IPS DF 4.7 (cell line): ENCODE measurements around the gene ADH7.
"Not testable (repeated sequence)": the region's sequence is repeated elsewhere in the genome, so short reads cannot be mapped to it uniquely, and the experiment has no call there.

ENCODE experiments used
- DNase-seq: peaks from one replicate; pipeline ENCODE4 v3.0.0-alpha.2; 2013; ENCODE audit warnings: low spot score; ENCODE audit errors: extremely low read depth

ADH7 gene

DNA sequence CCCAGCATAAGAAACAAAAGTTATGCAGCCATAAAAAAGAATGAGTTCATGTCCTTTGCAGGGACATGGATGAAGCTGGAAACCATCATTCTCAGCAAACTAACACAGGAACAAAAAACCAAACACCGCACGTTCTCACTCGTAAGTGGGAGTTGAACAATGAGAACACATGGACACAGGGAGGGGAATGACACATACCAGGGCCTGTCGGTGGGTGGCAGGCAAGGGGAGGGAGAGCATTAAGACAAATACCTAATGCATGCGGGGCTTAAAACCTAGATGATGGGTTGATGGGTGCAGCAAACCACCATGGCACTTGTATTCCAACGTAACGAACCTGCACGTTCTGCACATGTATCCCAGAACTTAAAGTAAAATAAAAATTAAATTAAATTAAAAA is 19.4 kb downstream of the ADH7 start:
- not testable (repeated sequence) for DNase-seq

DNA sequence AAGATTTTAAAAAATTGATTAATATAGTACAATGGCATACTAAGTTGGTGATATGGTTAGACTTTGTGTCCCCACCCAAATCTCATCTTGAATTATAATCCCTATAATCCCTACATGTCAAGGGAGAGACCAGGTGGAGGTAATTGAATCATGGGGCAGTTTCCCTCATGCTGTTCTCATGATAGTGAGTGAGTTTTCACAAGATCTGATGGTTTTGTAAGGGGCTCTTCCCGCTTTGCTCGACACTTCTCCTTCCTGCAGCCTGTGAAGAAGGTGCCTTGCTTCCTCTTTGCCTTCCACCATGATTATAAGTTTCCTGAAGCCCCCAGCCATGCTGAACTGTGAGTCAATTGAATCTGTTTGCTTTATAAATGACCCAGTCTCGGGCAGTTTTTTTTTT is 20.2 kb downstream of the ADH7 start:
- DNase-seq: not testable (repeated sequence)

GRCh38 chr4:99414401-99414800 is 20.7 kb downstream of the ADH7 start:
- no peak for DNase-seq

- DNase-seq: no peak
Observed at GRCh38 chr4:99413140-99413539, 22.0 kb downstream of the ADH7 start.

GRCh38 chr4:99411041-99411440 is 24.1 kb downstream of the ADH7 start:
- DNase-seq: no peak

DNA sequence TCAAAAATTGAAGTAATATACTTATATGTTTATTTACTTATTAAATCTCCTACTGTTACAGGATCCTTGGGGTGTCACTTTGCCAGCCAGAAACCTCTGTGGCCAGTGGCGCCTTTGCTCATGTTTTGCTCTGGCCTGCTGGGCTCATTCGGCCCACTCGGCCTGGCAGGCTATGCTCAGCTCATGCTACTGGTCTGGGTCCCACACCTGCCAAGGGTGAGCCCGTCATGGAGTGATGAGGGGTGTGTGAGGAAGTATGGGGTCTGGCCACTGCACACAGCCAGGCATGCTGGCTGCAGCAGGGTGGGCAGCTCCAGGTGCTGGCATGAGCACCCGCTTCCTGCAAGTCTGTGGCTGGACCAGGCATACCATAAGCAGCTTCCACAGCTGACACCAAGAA is 25.1 kb downstream of the ADH7 start:
- DNase-seq: no peak

- DNase-seq: no peak
Observed at GRCh38 chr4:99408346-99408745, 26.8 kb downstream of the ADH7 start.

- DNase-seq: peak; percentile 58
Observed at GRCh38 chr4:99405433-99406115, 29.6 kb downstream of the ADH7 start.

- no peak for DNase-seq
Observed at GRCh38 chr4:99404595-99405287, 30.4 kb downstream of the ADH7 start.

DNA sequence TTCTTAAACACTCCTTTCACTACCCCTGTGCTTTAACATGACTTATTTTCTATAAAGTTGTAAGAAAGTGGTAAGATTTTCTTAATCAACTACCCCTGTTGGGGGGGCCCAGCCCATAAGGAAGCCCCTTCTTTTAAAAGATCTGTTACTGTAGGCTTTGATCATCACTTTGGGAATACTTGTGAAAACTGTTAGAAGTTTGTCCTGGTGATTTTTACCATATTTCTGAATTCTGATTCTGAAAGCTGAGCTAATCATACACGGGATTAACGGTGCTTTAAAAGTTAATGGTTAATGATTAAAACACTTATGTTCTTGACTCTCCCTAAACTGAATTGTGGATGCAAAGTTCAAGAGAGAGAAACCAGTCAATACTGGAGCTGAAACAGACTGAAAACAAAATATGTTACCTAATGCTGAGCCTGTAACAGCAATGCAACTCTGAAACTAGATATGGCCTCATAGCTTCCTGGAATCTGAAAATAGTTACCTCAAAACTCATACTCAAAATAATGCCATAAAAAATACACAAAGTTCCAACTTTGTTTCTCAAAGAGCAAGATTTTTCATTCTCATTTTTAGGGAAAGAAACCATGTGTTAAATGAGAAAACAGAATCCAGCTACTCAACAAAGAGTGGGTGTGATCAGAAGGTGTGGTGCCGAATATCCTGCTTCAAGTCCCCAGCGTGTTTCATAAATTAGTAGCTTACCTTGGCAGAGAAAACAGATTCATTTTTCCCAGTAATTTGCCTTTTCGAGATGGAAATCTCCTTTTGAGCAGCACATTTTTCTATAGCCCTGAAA is 31.6 kb downstream of the ADH7 start:
- DNase-seq: no peak

GRCh38 chr4:99402765-99403164 is 32.4 kb downstream of the ADH7 start:
- DNase-seq: no peak

GRCh38 chr4:99400831-99401230 is 34.3 kb downstream of the ADH7 start:
- no peak for DNase-seq

- DNase-seq: no peak
Observed at GRCh38 chr4:99399017-99399416, 36.1 kb downstream of the ADH7 start.

DNA sequence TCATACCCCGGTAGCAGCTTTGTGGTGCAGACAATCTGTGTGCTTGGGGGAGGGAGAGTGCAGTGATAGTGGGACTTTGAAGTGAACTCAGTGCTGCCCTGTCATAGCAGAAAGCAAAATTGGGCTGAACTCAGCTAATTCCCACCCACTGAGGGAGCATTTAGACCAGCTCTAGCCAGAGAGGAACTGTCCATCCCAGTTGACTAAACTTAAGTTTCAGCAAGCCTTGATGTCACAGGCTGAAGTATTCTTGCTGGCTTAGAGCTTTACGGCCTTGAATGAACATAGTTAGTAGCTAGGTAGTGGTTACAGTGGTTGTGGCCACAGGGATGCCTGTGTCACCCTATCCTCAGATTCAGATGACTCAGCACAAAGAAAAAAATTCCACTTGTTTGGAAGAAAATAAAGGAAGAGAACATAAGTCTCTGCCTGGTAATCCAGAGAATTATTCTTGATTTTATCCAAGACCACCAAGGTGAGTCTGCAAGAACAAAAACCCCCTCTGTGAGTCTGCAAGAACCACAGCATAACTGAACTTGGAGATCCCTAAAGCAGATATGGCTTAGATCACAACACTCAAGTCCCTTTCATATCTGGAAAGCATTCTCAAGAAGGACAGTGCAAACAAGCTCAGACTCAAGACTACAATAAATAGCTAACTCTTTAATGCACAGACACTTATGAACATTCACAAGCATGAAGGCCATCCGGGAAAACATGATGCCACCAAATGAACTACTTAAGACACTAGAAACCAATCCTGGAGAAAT is 39.4 kb downstream of the ADH7 start:
- no peak for DNase-seq

DNA sequence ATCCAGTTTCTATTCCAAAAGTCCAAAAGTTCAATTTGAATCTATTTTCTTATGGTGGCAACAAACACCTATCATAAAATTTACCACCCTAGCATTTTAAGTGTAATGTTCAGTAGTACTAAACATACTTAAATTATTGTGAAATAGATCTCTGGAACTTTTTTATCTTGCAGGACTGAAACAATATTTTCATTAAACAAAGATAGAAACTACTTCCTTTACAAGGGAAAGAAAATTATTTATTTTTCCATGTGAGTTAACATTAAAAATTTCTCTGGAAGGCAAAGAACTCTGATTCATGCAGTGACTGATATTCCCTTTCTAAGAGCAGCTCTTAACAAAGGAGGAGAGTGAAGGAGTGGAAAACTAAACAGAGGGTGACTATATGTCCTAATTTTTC is 40.2 kb downstream of the ADH7 start:
- no peak for DNase-seq

GRCh38 chr4:99390055-99390454 is 45.1 kb downstream of the ADH7 start:
- no peak for DNase-seq

DNA sequence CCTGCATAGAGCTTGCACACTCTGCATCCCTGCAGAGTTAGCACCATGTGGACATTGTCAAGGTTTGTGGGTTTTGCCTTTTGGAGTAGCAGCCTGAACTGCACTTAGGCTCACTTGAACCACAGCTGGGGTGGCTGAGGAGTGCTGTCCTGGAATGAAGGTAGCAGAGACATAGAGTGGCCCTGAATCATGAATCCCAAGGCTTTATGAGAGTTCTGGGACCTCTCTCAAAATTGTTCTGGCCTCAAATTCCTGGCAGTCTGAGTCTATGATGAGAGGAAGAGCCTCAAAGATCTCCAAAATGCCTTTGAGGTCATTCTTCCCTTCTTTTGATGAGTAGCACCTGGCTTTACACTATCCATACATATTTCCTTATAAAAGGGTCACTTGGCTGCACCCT is 45.5 kb downstream of the ADH7 start:
- no peak for DNase-seq

GRCh38 chr4:99383833-99384392 is 51.2 kb downstream of the ADH7 start:
- no peak for DNase-seq

GRCh38 chr4:99383399-99383798 is 51.7 kb downstream of the ADH7 start:
- no peak for DNase-seq

- DNase-seq: no peak
Observed at GRCh38 chr4:99382745-99383360, 52.3 kb downstream of the ADH7 start.
